ENCODE results near the gene RYR2. TPM values are rescaled to one million over a fixed set of nuclear protein-coding genes. Genes with fewer than 3 reads are reported as not detected.

Gene RYR2
- total and polyA plus RNA-seq, 4 donors: 9.2 to 31.2 (median 17.3) TPM

- no peaks in the 10 kb centered on the region for H3K9me3 ChIP-seq (ENCODE audit: control insufficient read depth, insufficient read depth, low read length)
- no peaks in the 10 kb centered on the region for H3K36me3 ChIP-seq (ENCODE audit: control insufficient read depth, insufficient read depth, low read length)
- WGBS (ENCODE audit: insufficient coverage): 98% methylated on average over 22 of the region's 32 CpGs
- DNase-seq (ENCODE audit: low read depth in 4 of 6, low spot score in 6 of 6): no peak
- H3K4me3 ChIP-seq (ENCODE audit: low read depth, low read length): no peak overlapping the region
- no peaks in the 10 kb centered on the region for H3K4me1 ChIP-seq (ENCODE audit: control insufficient read depth, insufficient read depth, low read length)
- H3K27me3 ChIP-seq (ENCODE audit: control insufficient read depth, insufficient read depth, low read length): no peaks in the 10 kb centered on the region
- H3K27ac ChIP-seq (ENCODE audit: low read depth, low read length): no peak overlapping the region
Measured at GRCh38 chr1:237309595-237310118, 267.7 kb downstream of the RYR2 start.

DNA sequence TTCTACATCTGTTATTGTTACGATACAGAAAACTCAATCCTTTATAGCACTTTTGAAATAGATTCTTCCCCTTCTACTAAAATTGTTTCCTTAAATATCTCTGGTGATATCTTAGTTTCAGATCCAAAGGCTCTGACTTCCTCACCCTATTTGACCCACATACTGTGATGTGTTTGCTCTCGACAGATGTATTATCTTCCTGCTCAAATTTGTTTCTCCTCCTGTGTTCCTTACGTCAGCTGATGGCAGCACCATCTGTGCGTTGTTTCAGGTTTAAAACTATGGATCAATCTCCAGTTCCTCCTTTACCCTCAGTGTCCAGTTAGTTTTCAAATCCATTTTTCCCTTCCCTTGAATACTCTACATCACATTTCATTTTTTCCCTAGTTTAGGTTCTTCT, 274.4 kb downstream of the RYR2 start:
- no peaks in the 10 kb centered on the region for H3K4me1 ChIP-seq (ENCODE audit: control insufficient read depth, insufficient read depth, low read length)

GRCh38 chr1:237318748-237319147, 276.8 kb downstream of the RYR2 start:
- no CpG with 5 or more reads among the region's 3 CpGs for WGBS (ENCODE audit: insufficient coverage)
- no peaks in the 10 kb centered on the region for H3K36me3 ChIP-seq (ENCODE audit: control insufficient read depth, insufficient read depth, low read length)
- no peak overlapping the region for H3K4me3 ChIP-seq (ENCODE audit: low read depth, low read length)
- no peak overlapping the region for H3K27ac ChIP-seq (ENCODE audit: low read depth, low read length)
- H3K27me3 ChIP-seq (ENCODE audit: control insufficient read depth, insufficient read depth, low read length): no peaks in the 10 kb centered on the region
- H3K4me1 ChIP-seq (ENCODE audit: control insufficient read depth, insufficient read depth, low read length): no peaks in the 10 kb centered on the region
- H3K9me3 ChIP-seq (ENCODE audit: control insufficient read depth, insufficient read depth, low read length): no peaks in the 10 kb centered on the region
- no peak for DNase-seq (ENCODE audit: low read depth in 4 of 6, low spot score in 6 of 6)

More for the DNA sequence above, 274.4 kb downstream of the RYR2 start:
- 80% methylated on average over 3 of the region's 4 CpGs for WGBS (ENCODE audit: insufficient coverage)
- Histone ChIP-seq H3K27ac (ENCODE audit: low read depth, low read length) (no peak overlapping the region), H3K36me3 (ENCODE audit: control insufficient read depth, insufficient read depth, low read length) (no peaks in the 10 kb centered on the region), H3K27me3 (ENCODE audit: control insufficient read depth, insufficient read depth, low read length) (no peaks in the 10 kb centered on the region), H3K4me3 (ENCODE audit: low read depth, low read length) (no peak overlapping the region), H3K9me3 (ENCODE audit: control insufficient read depth, insufficient read depth, low read length) (no peaks in the 10 kb centered on the region)
- no peak for DNase-seq (ENCODE audit: low read depth in 4 of 6, low spot score in 6 of 6)

GRCh38 chr1:237320890-237321289, 278.9 kb downstream of the RYR2 start:
- no peaks in the 10 kb centered on the region for H3K36me3 ChIP-seq (ENCODE audit: control insufficient read depth, insufficient read depth, low read length)
- H3K27ac ChIP-seq (ENCODE audit: low read depth, low read length): no peak overlapping the region
- DNase-seq (ENCODE audit: low read depth in 4 of 6, low spot score in 6 of 6): no peak
- no peak overlapping the region for H3K4me3 ChIP-seq (ENCODE audit: low read depth, low read length)
- no peaks in the 10 kb centered on the region for H3K27me3 ChIP-seq (ENCODE audit: control insufficient read depth, insufficient read depth, low read length)
- no peaks in the 10 kb centered on the region for H3K4me1 ChIP-seq (ENCODE audit: control insufficient read depth, insufficient read depth, low read length)
- no peaks in the 10 kb centered on the region for H3K9me3 ChIP-seq (ENCODE audit: control insufficient read depth, insufficient read depth, low read length)

GRCh38 chr1:237324226-237324625, 282.2 kb downstream of the RYR2 start:
- Histone ChIP-seq H3K27me3 (ENCODE audit: control insufficient read depth, insufficient read depth, low read length) (no peaks in the 10 kb centered on the region), H3K4me3 (ENCODE audit: low read depth, low read length) (no peak overlapping the region), H3K4me1 (ENCODE audit: control insufficient read depth, insufficient read depth, low read length) (no peaks in the 10 kb centered on the region), H3K36me3 (ENCODE audit: control insufficient read depth, insufficient read depth, low read length) (no peaks in the 10 kb centered on the region), H3K9me3 (ENCODE audit: control insufficient read depth, insufficient read depth, low read length) (no peaks in the 10 kb centered on the region), H3K27ac (ENCODE audit: low read depth, low read length) (no peak overlapping the region)
- WGBS (ENCODE audit: insufficient coverage): no CpG with 5 or more reads among the region's 3 CpGs
- peak in 1 of 6 donors; percentile 80 for DNase-seq (ENCODE audit: low read depth in 4 of 6, low spot score in 6 of 6)

DNA sequence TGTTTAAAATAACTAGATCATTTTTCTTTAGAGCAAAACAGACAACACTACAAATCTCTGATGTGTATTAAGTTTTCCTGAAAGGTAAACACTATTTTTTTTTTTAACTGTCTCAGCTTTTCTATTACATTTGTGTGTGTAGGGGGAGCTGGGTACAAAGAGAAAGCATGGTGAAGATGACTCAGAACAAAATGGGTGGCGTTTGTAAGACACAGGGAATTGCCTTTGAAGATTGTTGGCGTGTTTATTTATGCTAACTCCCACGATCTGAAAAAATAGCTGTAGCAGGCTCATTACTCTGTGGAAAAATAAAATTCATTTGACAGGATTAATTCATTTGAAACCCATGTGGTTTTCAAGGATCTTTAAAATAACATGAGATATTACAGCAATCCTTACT, 285.1 kb downstream of the RYR2 start:
- H3K4me1 ChIP-seq (ENCODE audit: control insufficient read depth, insufficient read depth, low read length): no peaks in the 10 kb centered on the region
- H3K27ac ChIP-seq (ENCODE audit: low read depth, low read length): no peak overlapping the region
- no peak overlapping the region for H3K4me3 ChIP-seq (ENCODE audit: low read depth, low read length)
- H3K27me3 ChIP-seq (ENCODE audit: control insufficient read depth, insufficient read depth, low read length): no peaks in the 10 kb centered on the region
- H3K36me3 ChIP-seq (ENCODE audit: control insufficient read depth, insufficient read depth, low read length): no peaks in the 10 kb centered on the region
- H3K9me3 ChIP-seq (ENCODE audit: control insufficient read depth, insufficient read depth, low read length): no peaks in the 10 kb centered on the region
- WGBS (ENCODE audit: insufficient coverage): 69% methylated on average over 2 of the region's 3 CpGs
- no peak for DNase-seq (ENCODE audit: low read depth in 4 of 6, low spot score in 6 of 6)

GRCh38 chr1:237340892-237341291, 298.9 kb downstream of the RYR2 start:
- Histone ChIP-seq H3K27me3 (ENCODE audit: control insufficient read depth, insufficient read depth, low read length) (no peaks in the 10 kb centered on the region), H3K27ac (ENCODE audit: low read depth, low read length) (no peak overlapping the region), H3K36me3 (ENCODE audit: control insufficient read depth, insufficient read depth, low read length) (no peaks in the 10 kb centered on the region), H3K4me1 (ENCODE audit: control insufficient read depth, insufficient read depth, low read length) (no peaks in the 10 kb centered on the region), H3K4me3 (ENCODE audit: low read depth, low read length) (no peak overlapping the region), H3K9me3 (ENCODE audit: control insufficient read depth, insufficient read depth, low read length) (no peaks in the 10 kb centered on the region)
- no peak for DNase-seq (ENCODE audit: low read depth in 4 of 6, low spot score in 6 of 6)
- no CpG with 5 or more reads among the region's 3 CpGs for WGBS (ENCODE audit: insufficient coverage)

GRCh38 chr1:237341391-237341790, 299.4 kb downstream of the RYR2 start:
- Histone ChIP-seq H3K4me1 (ENCODE audit: control insufficient read depth, insufficient read depth, low read length) (no peaks in the 10 kb centered on the region), H3K36me3 (ENCODE audit: control insufficient read depth, insufficient read depth, low read length) (no peaks in the 10 kb centered on the region), H3K27me3 (ENCODE audit: control insufficient read depth, insufficient read depth, low read length) (no peaks in the 10 kb centered on the region), H3K9me3 (ENCODE audit: control insufficient read depth, insufficient read depth, low read length) (no peaks in the 10 kb centered on the region), H3K27ac (ENCODE audit: low read depth, low read length) (no peak overlapping the region), H3K4me3 (ENCODE audit: low read depth, low read length) (no peak overlapping the region)
- WGBS (ENCODE audit: insufficient coverage): no CpG with 5 or more reads among the region's 3 CpGs
- DNase-seq (ENCODE audit: low read depth in 4 of 6, low spot score in 6 of 6): no peak

DNA sequence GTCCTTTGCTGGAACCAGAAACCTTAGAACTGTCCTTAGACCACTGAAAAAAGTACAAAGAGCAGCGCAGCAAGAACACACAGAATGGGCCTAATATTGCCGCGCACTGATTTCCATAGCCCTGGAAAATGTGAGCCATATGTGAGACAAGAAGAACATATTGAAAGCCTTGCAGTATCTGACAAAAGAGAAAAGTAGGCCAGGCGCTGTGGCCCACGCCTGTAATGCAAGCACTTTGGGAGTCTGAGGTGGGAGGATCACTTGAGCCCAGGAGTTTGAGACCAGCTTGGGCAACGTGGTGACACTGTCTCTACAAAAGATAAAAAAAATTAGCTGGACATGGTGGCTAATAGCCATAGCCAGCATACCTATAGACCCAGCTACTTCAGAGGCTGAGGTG, 300.7 kb downstream of the RYR2 start:
- 94% methylated on average over 6 of the region's 6 CpGs for WGBS (ENCODE audit: insufficient coverage)
- H3K9me3 ChIP-seq (ENCODE audit: control insufficient read depth, insufficient read depth, low read length): no peaks in the 10 kb centered on the region
- H3K27me3 ChIP-seq (ENCODE audit: control insufficient read depth, insufficient read depth, low read length): no peaks in the 10 kb centered on the region
- H3K4me3 ChIP-seq (ENCODE audit: low read depth, low read length): no peak overlapping the region
- DNase-seq (ENCODE audit: low read depth in 4 of 6, low spot score in 6 of 6): no peak
- H3K36me3 ChIP-seq (ENCODE audit: control insufficient read depth, insufficient read depth, low read length): no peaks in the 10 kb centered on the region
- no peaks in the 10 kb centered on the region for H3K4me1 ChIP-seq (ENCODE audit: control insufficient read depth, insufficient read depth, low read length)
- no peak overlapping the region for H3K27ac ChIP-seq (ENCODE audit: low read depth, low read length)

DNA sequence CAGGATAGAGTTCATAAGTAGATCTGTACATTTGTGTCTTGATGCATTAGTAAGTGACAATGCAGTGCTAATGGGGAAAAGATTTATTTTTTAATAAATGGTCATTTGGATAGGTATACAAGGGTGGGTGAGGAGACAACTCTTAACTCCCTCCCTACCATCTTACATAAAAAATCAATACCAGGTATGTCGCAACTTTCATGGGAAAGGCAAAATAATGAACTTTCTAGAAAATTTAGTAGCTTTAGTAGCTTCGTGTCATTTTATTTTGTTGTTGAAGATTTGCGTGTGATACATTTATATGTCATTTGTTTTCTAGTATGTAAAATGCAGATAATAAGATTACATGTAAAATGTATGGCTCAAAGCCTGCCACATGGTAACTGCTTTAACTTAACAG, 310.8 kb downstream of the RYR2 start:
- H3K9me3 ChIP-seq (ENCODE audit: control insufficient read depth, insufficient read depth, low read length): no peaks in the 10 kb centered on the region
- H3K36me3 ChIP-seq (ENCODE audit: control insufficient read depth, insufficient read depth, low read length): no peaks in the 10 kb centered on the region
- no peaks in the 10 kb centered on the region for H3K27me3 ChIP-seq (ENCODE audit: control insufficient read depth, insufficient read depth, low read length)
- no CpG with 5 or more reads among the region's 3 CpGs for WGBS (ENCODE audit: insufficient coverage)
- DNase-seq (ENCODE audit: low read depth in 4 of 6, low spot score in 6 of 6): no peak
- H3K27ac ChIP-seq (ENCODE audit: low read depth, low read length): no peak overlapping the region
- no peaks in the 10 kb centered on the region for H3K4me1 ChIP-seq (ENCODE audit: control insufficient read depth, insufficient read depth, low read length)
- no peak overlapping the region for H3K4me3 ChIP-seq (ENCODE audit: low read depth, low read length)
